ENCODE results near the gene PRKN.

- no peak for TF ChIP-seq CTCF (IDR thresholded peaks at IDR 0.05)
- TF ChIP-seq POLR2AphosphoS5 (IDR thresholded peaks at IDR 0.05): no peak
- TF ChIP-seq POLR2A (IDR thresholded peaks at IDR 0.05): no peak
Measured at GRCh38 chr6:162435071-162435470, 292.5 kb downstream of the PRKN start.
